Stimulated activated CD8-positive, alpha-beta memory T cell treated with anti-CD3 and anti-CD28 coated beads, Interleukin-7, amount 100 ng/mL, for 48 hours (primary cell): Measurements from ENCODE around the gene L3MBTL4.
"Not testable (repeated sequence)": the region's sequence is repeated elsewhere in the genome, so short reads cannot be mapped to it uniquely, and the experiment has no call there.

ENCODE experiments used
- DNase-seq, 2 donors: peaks; one replicate each; pipeline ENCODE4 v3.0.0-alpha.2; 2020; ENCODE audit warnings: low read depth in 1 of 2; ENCODE audit errors: extremely low read depth in 1 of 2

Gene L3MBTL4

GRCh38 chr18:6406910-6407470 lies 7.7 kb downstream of the L3MBTL4 start:
- DNase-seq, result no peak

GRCh38 chr18:6406075-6406909 lies 8.4 kb downstream of the L3MBTL4 start:
- DNase-seq, result no peak

GRCh38 chr18:6405237-6406074 lies 9.3 kb downstream of the L3MBTL4 start:
- DNase-seq, result no peak

- no peak for DNase-seq
These were observed 9.9 kb downstream of the L3MBTL4 start for GRCh38 chr18:6404834-6405233.

GRCh38 chr18:6401687-6402086 lies 13.0 kb downstream of the L3MBTL4 start:
- DNase-seq, result no peak

- no peak for DNase-seq
These were observed 14.9 kb downstream of the L3MBTL4 start for GRCh38 chr18:6399776-6400175.

- DNase-seq, result no peak
These were observed 16.7 kb downstream of the L3MBTL4 start for GRCh38 chr18:6397931-6398566.

- no peak for DNase-seq
These were observed 17.9 kb downstream of the L3MBTL4 start for GRCh38 chr18:6396847-6397246.

- no peak for DNase-seq
These were observed 18.4 kb downstream of the L3MBTL4 start for GRCh38 chr18:6396276-6396675.

- no peak for DNase-seq
These were observed 25.7 kb downstream of the L3MBTL4 start for GRCh38 chr18:6389005-6389404.

- DNase-seq, result no peak
These were observed 31.7 kb downstream of the L3MBTL4 start for GRCh38 chr18:6382963-6383362.

GRCh38 chr18:6377473-6377872 lies 37.2 kb downstream of the L3MBTL4 start:
- DNase-seq, result not testable (repeated sequence)

- DNase-seq, result no peak
These were observed 38.1 kb downstream of the L3MBTL4 start for GRCh38 chr18:6376433-6377229.

GRCh38 chr18:6374935-6375529 lies 39.7 kb downstream of the L3MBTL4 start:
- DNase-seq, result no peak

- DNase-seq, result no peak
These were observed 40.4 kb downstream of the L3MBTL4 start for GRCh38 chr18:6374340-6374739.

- no peak for DNase-seq
These were observed 41.5 kb downstream of the L3MBTL4 start for GRCh38 chr18:6373187-6373586.

GRCh38 chr18:6370886-6371635 lies 43.6 kb downstream of the L3MBTL4 start:
- DNase-seq, result no peak

- DNase-seq, result no peak
These were observed 44.3 kb downstream of the L3MBTL4 start for GRCh38 chr18:6370410-6370809.

- DNase-seq, result no peak
These were observed 46.7 kb downstream of the L3MBTL4 start for GRCh38 chr18:6368017-6368416.
